SU-DHL-6 (cell line): ENCODE measurements around the gene AP5Z1.

Experiments used
- H2AFZ ChIP-seq: fragments of 200-600 bp; sonication (generic); 2 replicates; pipeline ENCODE4 v1.6.1; 2014; ENCODE audit warnings: low read depth, mild to moderate bottlenecking, moderate library complexity, mixed read lengths, antibody characterized with exemption, low read length; ENCODE audit not compliant: severe bottlenecking
- H3F3A ChIP-seq: fragments of 200-600 bp; shearing (Covaris generic); 2 replicates; pipeline ENCODE4 v1.6.0; 2016; ENCODE audit warnings: antibody characterized with exemption, mild to moderate bottlenecking; ENCODE audit not compliant: insufficient read depth
- H3K27ac ChIP-seq: fragments of 200-600 bp; sonication (generic); 2 replicates; pipeline ENCODE4 v1.5.1; 2016; ENCODE audit warnings: low read depth, mild to moderate bottlenecking, low read length, moderate library complexity, mixed read lengths
- H3K27me3 ChIP-seq: fragments of 200-600 bp; sonication (generic), shearing (Covaris generic); 2 replicates; pipeline ENCODE4 v1.6.0; 2014; ENCODE audit warnings: mild to moderate bottlenecking, low read length
- H3K36me3 ChIP-seq: fragments of 200-600 bp; sonication (generic); 2 replicates; pipeline ENCODE4 v1.6.1; 2014; ENCODE audit warnings: mild to moderate bottlenecking, low read length, mixed read lengths
- H3K4me2 ChIP-seq: fragments of 300-600, 200-600 bp; shearing (Covaris generic), sonication (generic); 2 replicates; pipeline ENCODE4 v1.6.0; 2014; ENCODE audit warnings: low read length, low read depth, mild to moderate bottlenecking; ENCODE audit not compliant: poor library complexity, severe bottlenecking
- H3K4me3 ChIP-seq: fragments of 200-600 bp; sonication (generic); 2 replicates; pipeline ENCODE4 v1.5.1; 2014; ENCODE audit warnings: antibody characterized with exemption, low read length, mild to moderate bottlenecking, mixed read lengths; ENCODE audit not compliant: insufficient read depth, poor library complexity, severe bottlenecking
- H3K79me2 ChIP-seq: fragments of 200-600 bp; sonication (generic); 2 replicates; pipeline ENCODE4 v1.6.1; 2014; ENCODE audit warnings: mild to moderate bottlenecking, low read length, moderate library complexity; ENCODE audit not compliant: insufficient read depth
- H3K9ac ChIP-seq: fragments of 200-600 bp; sonication (generic); 2 replicates; pipeline ENCODE4 v1.7.0; 2014; ENCODE audit warnings: mild to moderate bottlenecking, low read length
- H3K9me2 ChIP-seq: fragments of 200-600 bp; sonication (generic); replicated peaks from 2 replicates; pipeline ENCODE4 v1.6.1; 2014; ENCODE audit warnings: low read length; ENCODE audit not compliant: insufficient read depth
- H3K9me3 ChIP-seq: fragments of 200-600 bp; sonication (generic); 2 replicates; pipeline ENCODE4 v1.6.1; 2014; ENCODE audit warnings: low read length, mixed read lengths; ENCODE audit not compliant: insufficient read depth
- H4K20me1 ChIP-seq: fragments of 200-600 bp; sonication (generic); 2 replicates; pipeline ENCODE4 v1.6.1; 2014; ENCODE audit warnings: low read depth, mild to moderate bottlenecking, antibody characterized with exemption, low read length, moderate library complexity, mixed read lengths
- CTCF ChIP-seq: fragments of 200-600 bp; sonication (generic); IDR thresholded peaks from one replicate; pipeline ENCODE4 v1.5.1; 2017; ENCODE audit warnings: antibody characterized with exemption, mild to moderate bottlenecking, low read length, moderate library complexity; ENCODE audit not compliant: insufficient read depth, poor library complexity, severe bottlenecking
- EZH2phosphoT487 ChIP-seq: fragments of 200-600 bp; sonication (generic), shearing (Covaris generic); conservative IDR thresholded peaks from 2 replicates; pipeline ENCODE4 v1.6.1; 2018; ENCODE audit warnings: mild to moderate bottlenecking, antibody characterized with exemption, low read length, moderate library complexity, mixed read lengths

Gene AP5Z1

GRCh38 chr7:4770886-4771285 lies 4.5 kb upstream of the AP5Z1 start:
- Histone ChIP-seq H3K9me3 (no peaks in the 10 kb centered on the region), H3K79me2 (peaks cover 4% of the 10 kb centered on the region), H4K20me1 (no peaks in the 10 kb centered on the region), H3K4me2 (no peak overlapping the region), H3K4me3 (no peak overlapping the region), H3F3A (0 out of 2 replicates have a peak, but pooled peaks cover 7% of the 10 kb centered on the region), H3K9ac (no peak overlapping the region), H3K27ac (no peak overlapping the region), H3K9me2 (no peaks in the 10 kb centered on the region), H3K27me3 (no peaks in the 10 kb centered on the region), H2AFZ (no peak overlapping the region), H3K36me3 (no peaks in the 10 kb centered on the region)
- no peak for TF ChIP-seq CTCF
- no peak for TF ChIP-seq EZH2phosphoT487

DNA sequence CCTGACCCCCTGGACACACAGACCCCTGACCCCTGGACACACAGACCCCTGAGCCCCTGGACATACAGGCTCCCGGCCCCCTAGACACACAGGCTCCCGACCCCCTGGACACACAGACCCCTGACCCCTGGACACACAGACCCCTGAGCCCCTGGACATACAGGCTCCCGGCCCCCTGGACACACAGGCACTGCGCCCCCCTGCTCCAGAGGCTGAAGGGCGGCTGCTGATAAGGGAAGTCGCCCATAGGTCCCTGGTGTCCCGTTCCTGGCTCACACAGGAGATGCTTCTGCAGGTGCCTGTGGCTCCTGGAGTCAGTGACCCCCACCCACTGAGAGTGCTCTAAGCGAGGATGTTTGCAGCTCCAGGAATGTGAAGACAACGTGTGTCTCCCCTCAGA lies 3.7 kb upstream of the AP5Z1 start:
- Histone ChIP-seq H3K9me3 (no peaks in the 10 kb centered on the region), H3F3A (0 out of 2 replicates have a peak, but pooled peaks cover 7% of the 10 kb centered on the region), H3K9ac (no peak overlapping the region), H4K20me1 (no peaks in the 10 kb centered on the region), H3K9me2 (no peaks in the 10 kb centered on the region), H3K4me2 (no peak overlapping the region), H3K4me3 (no peak overlapping the region), H2AFZ (no peak overlapping the region), H3K79me2 (peaks cover 12% of the 10 kb centered on the region), H3K27me3 (no peaks in the 10 kb centered on the region), H3K27ac (no peak overlapping the region), H3K36me3 (no peaks in the 10 kb centered on the region)
- TF ChIP-seq EZH2phosphoT487 (no peak), CTCF (no peak)

- TF ChIP-seq EZH2phosphoT487 (no peak), CTCF (no peak)
- peaks cover 16% of the 10 kb centered on the region for H3K79me2 ChIP-seq
These were observed 3.1 kb upstream of the AP5Z1 start for GRCh38 chr7:4772306-4772705.

More at GRCh38 chr7:4772306-4772705, 3.1 kb upstream of the AP5Z1 start:
- no peak overlapping the region for H3K9ac ChIP-seq
- no peak overlapping the region for H3K4me3 ChIP-seq
- H2AFZ ChIP-seq = no peak overlapping the region
- H3F3A ChIP-seq = 0 out of 2 replicates have a peak, but pooled peaks cover 7% of the 10 kb centered on the region
- H3K9me3 ChIP-seq = no peaks in the 10 kb centered on the region
- no peaks in the 10 kb centered on the region for H3K9me2 ChIP-seq
- H3K4me2 ChIP-seq = no peak overlapping the region
- H4K20me1 ChIP-seq = no peaks in the 10 kb centered on the region
- no peaks in the 10 kb centered on the region for H3K36me3 ChIP-seq
- H3K27ac ChIP-seq = no peak overlapping the region
- no peaks in the 10 kb centered on the region for H3K27me3 ChIP-seq
